Measurements from ENCODE around the gene FLRT1. TPM values are rescaled to one million over a fixed set of nuclear protein-coding genes. Genes with fewer than 3 reads are reported as not detected.

The FLRT1 gene
- total and polyA plus RNA-seq, 2 of the 13 experiments (the other 11 are each of a cell fraction or from before 2014, with no cell fraction given), result 0.02 to 0.08 TPM

DNA sequence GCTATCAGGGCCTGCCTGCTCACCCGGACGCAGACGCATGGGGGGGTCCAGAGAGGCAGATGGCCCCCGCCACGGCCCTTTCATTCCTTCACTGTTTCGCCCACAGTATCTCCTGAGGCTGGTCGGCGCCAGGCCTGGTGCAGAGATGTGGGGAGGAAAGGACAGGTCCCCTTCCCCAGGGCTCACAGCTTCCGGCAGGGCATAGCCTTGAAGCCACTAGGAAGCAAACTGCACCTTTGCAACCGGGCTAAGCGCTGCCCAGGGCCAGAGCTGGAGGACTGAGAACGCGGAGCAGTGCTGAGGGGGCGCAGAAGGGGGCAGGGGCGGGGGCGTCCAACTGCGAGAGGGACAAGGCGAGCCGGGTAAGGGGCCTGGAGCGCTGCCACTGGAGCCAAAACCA is 20.2 kb upstream of the FLRT1 start:
- 74% methylated on average over 10 of the region's 20 CpGs for WGBS (ENCODE audit: low lambda C conversion rate)
- intact Hi-C loops (cut with micrococcal nuclease; ENCODE audit: unreplicated experiment) (no loop called here), in situ Hi-C loops (cut with HindIII; ENCODE audit: extremely low pct_ligation_motif_present, low pct_unique_long_range_greater_than_20kb) (no loop called here)
- ChIA-PET CTCF (ENCODE audit: low intra/inter-chr PET ratio, low total read pairs) (no interaction called here), POLR2A (no interaction called here)
- Histone ChIP-seq H2AFZ (ENCODE audit: low read length) (no peak overlapping the region), H3K9me3 (ENCODE audit: low read length) (peaks cover 6% of the 10 kb centered on the region; the same call in 1 of the 2 replicates), H3K4me2 (ENCODE audit: low read depth, low read length) (no peak overlapping the region), H3K4me3 (replicated peaks in 1 of 3; ENCODE audit: insufficient read depth in 1 of 3, low read depth in 2 of 3, low read length in 3 of 3) (no peak overlapping the region), H3K27me3 (ENCODE audit: control insufficient read depth in 1 of 2, insufficient read depth in 2 of 2, low read length in 2 of 2) (no peaks in the 10 kb centered on the region), H3K36me3 (replicated peaks in 1 of 2; ENCODE audit: control insufficient read depth in 1 of 2, insufficient read depth in 2 of 2, low read length in 2 of 2) (no peaks in the 10 kb centered on the region), H3K27ac (ENCODE audit: extremely low read length, insufficient read depth, low read length) (no peak overlapping the region), H3K9ac (ENCODE audit: insufficient read depth, low read depth, low read length) (no peak overlapping the region), H3K79me2 (ENCODE audit: insufficient read depth, low read length) (no peaks in the 10 kb centered on the region), H3K4me1 (ENCODE audit: insufficient read depth, low read length) (no peaks in the 10 kb centered on the region), H4K20me1 (ENCODE audit: insufficient read depth, low read length) (0 out of 2 replicates have a peak, but pooled peaks cover 4% of the 10 kb centered on the region)
- no TSS peak for BruUV-seq (replicated peaks)
- no peak for ATAC-seq
- no peak for DNase-seq (ENCODE audit: low spot score)
- TF ChIP-seq ZIK1 (CRISPR knock-in tag; IDR thresholded peaks at IDR 0.05; ENCODE audit: borderline replicate concordance, low read depth) (no peak), NFE2 (CRISPR knock-in tag; IDR thresholded peaks at IDR 0.05) (no peak), ZBTB2 (CRISPR knock-in tag; IDR thresholded peaks at IDR 0.05; ENCODE audit: low read depth) (no peak), ZKSCAN5 (CRISPR knock-in tag; IDR thresholded peaks at IDR 0.05) (no peak), ZKSCAN8 (CRISPR knock-in tag; IDR thresholded peaks at IDR 0.05; ENCODE audit: borderline replicate concordance) (no peak), ZSCAN5A (CRISPR knock-in tag; IDR thresholded peaks at IDR 0.05; ENCODE audit: borderline replicate concordance) (no peak), SIX1 (CRISPR knock-in tag; IDR thresholded peaks at IDR 0.05; ENCODE audit: borderline replicate concordance) (no peak), ZNF160 (CRISPR knock-in tag; IDR thresholded peaks at IDR 0.05) (no peak), ZNF678 (CRISPR knock-in tag; IDR thresholded peaks at IDR 0.05) (no peak), USF2 (IDR thresholded peaks at IDR 0.05; ENCODE audit: low read depth, low read length) (no peak), USF2 (CRISPR knock-in tag; IDR thresholded peaks at IDR 0.05; ENCODE audit: borderline replicate concordance) (no peak), PCBP1 (IDR thresholded peaks at IDR 0.05; ENCODE audit: borderline replicate concordance, low read depth, low read length) (no peak)
- no peak for FAIRE-seq
